GM12875 (cell line): ENCODE measurements around the gene STUB1.

Experiments used
- H3K4me3 ChIP-seq: one replicate; pipeline ENCODE4 v1.5.1; 2011; ENCODE audit warnings: low read depth, low read length, control low read depth
- CTCF ChIP-seq: IDR thresholded peaks from 2 replicates; pipeline ENCODE4 v1.5.1; 2011; ENCODE audit warnings: low read depth, mild to moderate bottlenecking, control low read depth, inconsistent platforms, low read length, moderate library complexity, borderline replicate concordance; ENCODE audit not compliant: insufficient read depth

The STUB1 gene

GRCh38 chr16:721765-722540 is 41.7 kb downstream of the STUB1 start:
- H3K4me3 ChIP-seq = peak overlapping the region; percentile 92
- TF ChIP-seq CTCF = no peak

- H3K4me3 ChIP-seq = no peak overlapping the region
- TF ChIP-seq CTCF = no peak
Measured at GRCh38 chr16:722835-723633, 42.8 kb downstream of the STUB1 start.

GRCh38 chr16:723695-724094 is 43.5 kb downstream of the STUB1 start:
- TF ChIP-seq CTCF = no peak
- H3K4me3 ChIP-seq = no peak overlapping the region

GRCh38 chr16:724188-725040 is 44.2 kb downstream of the STUB1 start:
- no peak for TF ChIP-seq CTCF
- no peak overlapping the region for H3K4me3 ChIP-seq

GRCh38 chr16:725041-725376 is 44.8 kb downstream of the STUB1 start:
- H3K4me3 ChIP-seq = no peak overlapping the region
- no peak for TF ChIP-seq CTCF

GRCh38 chr16:725463-726187 is 45.4 kb downstream of the STUB1 start:
- TF ChIP-seq CTCF = no peak
- H3K4me3 ChIP-seq = no peak overlapping the region
